ENCODE data around the gene TIMP2.

Gene TIMP2

DNA sequence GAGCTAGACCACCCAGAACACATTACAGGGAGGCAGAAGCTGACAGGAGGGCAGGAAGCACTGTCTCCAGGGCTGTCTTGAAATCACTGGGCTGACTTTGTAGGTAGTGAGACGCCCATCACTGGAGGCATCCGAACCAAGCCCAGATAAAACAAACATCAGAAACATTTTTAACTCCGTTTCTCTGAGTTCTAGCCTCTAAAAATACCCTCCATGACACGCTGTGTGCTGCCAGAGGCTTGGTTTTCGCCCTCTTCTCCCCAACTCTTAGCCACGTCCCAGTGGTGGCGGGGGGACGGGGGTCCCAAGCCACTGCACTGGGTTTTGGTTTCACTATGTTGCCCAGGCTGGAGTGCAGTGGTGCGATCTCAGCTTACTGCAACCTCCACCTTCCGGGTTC, 23.4 kb downstream of the TIMP2 start:
- POLR2A ChIA-PET = no interaction called here
- DNase-seq (ENCODE audit: low read depth, low spot score) = no peak
- TF ChIP-seq, protein P1, sequence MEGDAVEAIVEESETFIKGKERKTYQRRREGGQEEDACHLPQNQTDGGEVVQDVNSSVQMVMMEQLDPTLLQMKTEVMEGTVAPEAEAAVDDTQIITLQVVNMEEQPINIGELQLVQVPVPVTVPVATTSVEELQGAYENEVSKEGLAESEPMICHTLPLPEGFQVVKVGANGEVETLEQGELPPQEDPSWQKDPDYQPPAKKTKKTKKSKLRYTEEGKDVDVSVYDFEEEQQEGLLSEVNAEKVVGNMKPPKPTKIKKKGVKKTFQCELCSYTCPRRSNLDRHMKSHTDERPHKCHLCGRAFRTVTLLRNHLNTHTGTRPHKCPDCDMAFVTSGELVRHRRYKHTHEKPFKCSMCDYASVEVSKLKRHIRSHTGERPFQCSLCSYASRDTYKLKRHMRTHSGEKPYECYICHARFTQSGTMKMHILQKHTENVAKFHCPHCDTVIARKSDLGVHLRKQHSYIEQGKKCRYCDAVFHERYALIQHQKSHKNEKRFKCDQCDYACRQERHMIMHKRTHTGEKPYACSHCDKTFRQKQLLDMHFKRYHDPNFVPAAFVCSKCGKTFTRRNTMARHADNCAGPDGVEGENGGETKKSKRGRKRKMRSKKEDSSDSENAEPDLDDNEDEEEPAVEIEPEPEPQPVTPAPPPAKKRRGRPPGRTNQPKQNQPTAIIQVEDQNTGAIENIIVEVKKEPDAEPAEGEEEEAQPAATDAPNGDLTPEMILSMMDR (IDR thresholded peaks at IDR 0.05; ENCODE audit: insufficient read depth, low read length, missing control alignments) = no peak
- CTCF ChIA-PET = interaction anchor here (0.7 to 1.2 kb wide), 2 partner anchors 15 to 36 kb away, joined by 3 read pairs; no protein-coding TSS in a partner anchor
- no peak overlapping the region for H3K4me3 ChIP-seq (ENCODE audit: low read depth, low read length)

DNA sequence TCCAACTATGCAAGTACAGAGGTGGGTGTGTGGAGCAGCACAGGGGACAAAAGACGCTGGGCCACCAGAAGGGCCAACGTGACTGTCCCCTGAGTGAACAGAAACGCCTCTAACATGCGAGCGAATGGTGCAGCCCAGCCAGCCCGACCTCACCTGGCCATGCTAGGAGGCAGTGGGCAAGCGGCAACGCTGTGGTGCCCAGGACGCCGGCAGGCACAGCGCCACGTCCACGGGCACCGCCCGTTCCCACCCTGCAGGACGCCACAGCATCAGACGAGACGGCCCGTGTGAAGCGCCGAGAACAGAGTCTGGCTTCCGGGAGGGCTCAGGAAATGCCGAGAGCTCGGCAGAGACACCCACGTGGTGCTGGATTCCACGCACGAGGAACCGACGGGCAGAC, 24.4 kb downstream of the TIMP2 start:
- H3K4me3 ChIP-seq (ENCODE audit: low read depth, low read length) = no peak overlapping the region
- DNase-seq (ENCODE audit: low read depth, low spot score) = no peak
- ChIA-PET CTCF (interaction anchor here (1.4 to 1.7 kb wide), 2 partner anchors 22 to 35 kb away, joined by 4 to 8 read pairs; no protein-coding TSS in a partner anchor), POLR2A (no interaction called here)
- TF ChIP-seq, protein P1 (IDR thresholded peaks at IDR 0.05; ENCODE audit: insufficient read depth, low read length, missing control alignments) = no peak

DNA sequence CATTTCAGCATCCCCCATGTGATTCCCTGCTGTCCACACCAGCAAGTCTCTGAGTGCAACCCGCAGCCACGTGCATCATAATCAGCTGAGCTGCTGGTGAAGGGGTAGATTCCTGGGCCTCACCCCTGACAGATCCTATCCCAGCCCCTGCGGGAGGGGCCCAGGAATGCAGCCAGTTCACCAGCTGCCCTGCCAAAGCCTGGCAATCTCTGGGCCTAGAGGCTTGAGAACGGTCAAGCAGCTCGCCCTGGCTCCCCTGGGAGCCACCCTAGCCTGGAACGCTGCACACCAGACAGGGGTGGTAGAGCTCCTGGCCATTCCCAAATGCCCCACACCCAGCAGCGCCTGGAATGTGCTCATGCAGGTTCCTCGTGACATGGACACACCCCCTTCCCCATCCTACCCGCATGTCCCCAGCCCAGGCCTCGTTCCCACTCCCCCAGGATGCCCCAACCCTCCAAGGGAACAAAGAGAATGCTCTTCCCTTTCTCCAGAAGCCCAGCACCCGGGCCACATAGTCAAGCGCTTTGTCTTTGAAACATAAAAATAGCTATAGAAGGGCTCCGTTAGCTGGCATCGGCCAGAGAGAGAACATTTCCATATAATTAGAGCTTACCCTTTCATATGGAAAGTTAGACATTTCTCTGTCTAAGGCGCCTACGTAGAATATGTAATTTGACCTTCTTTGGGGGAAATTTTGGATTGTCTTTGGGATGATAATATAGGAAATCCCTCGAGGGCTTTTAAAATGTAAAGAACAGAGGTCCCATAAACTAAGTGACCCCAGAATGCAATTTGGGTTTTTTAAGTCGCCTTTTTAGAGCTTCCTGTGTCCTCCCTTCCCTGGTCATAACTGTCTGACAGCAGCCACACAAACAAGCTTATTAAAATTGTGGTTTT, 25.6 kb downstream of the TIMP2 start:
- ChIA-PET CTCF (interaction anchor here (1.0 to 1.7 kb wide), 4 partner anchors 23 to 72 kb away, joined by 3 to 8 read pairs (median 4); no protein-coding TSS in a partner anchor), POLR2A (no interaction called here)
- H3K4me3 ChIP-seq (ENCODE audit: low read depth, low read length) = no peak overlapping the region
- TF ChIP-seq, protein P1 (IDR thresholded peaks at IDR 0.05; ENCODE audit: insufficient read depth, low read length, missing control alignments) = no peak
- no peak for DNase-seq (ENCODE audit: low read depth, low spot score)

DNA sequence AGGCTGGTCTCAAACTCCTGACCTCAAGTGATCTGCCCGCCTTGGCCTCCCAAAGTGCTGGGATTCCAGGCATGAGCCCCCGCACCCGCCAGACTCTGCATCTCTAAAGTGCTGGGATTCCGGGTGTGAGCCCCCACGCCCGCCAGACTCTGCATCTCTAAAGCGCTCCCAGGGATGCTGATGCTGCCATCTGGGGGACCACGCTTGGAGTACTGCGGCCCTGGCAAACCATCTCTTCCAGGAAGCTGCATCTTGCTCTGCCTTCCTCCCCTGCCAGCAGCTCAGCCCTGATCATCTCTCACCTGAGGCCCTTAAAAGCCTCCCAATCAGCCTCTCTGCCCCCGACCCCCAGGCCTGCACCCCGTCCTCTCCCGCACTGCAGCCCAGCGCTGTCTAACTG, 26.2 kb downstream of the TIMP2 start:
- no peak overlapping the region for H3K4me3 ChIP-seq (ENCODE audit: low read depth, low read length)
- TF ChIP-seq, protein P1 (IDR thresholded peaks at IDR 0.05; ENCODE audit: insufficient read depth, low read length, missing control alignments) = no peak
- POLR2A ChIA-PET = no interaction called here
- DNase-seq (ENCODE audit: low read depth, low spot score) = no peak
- CTCF ChIA-PET = interaction anchor here (0.5 to 1.7 kb wide), 3 partner anchors 11 to 73 kb away, joined by 3 to 8 read pairs (median 4); no protein-coding TSS in a partner anchor

DNA sequence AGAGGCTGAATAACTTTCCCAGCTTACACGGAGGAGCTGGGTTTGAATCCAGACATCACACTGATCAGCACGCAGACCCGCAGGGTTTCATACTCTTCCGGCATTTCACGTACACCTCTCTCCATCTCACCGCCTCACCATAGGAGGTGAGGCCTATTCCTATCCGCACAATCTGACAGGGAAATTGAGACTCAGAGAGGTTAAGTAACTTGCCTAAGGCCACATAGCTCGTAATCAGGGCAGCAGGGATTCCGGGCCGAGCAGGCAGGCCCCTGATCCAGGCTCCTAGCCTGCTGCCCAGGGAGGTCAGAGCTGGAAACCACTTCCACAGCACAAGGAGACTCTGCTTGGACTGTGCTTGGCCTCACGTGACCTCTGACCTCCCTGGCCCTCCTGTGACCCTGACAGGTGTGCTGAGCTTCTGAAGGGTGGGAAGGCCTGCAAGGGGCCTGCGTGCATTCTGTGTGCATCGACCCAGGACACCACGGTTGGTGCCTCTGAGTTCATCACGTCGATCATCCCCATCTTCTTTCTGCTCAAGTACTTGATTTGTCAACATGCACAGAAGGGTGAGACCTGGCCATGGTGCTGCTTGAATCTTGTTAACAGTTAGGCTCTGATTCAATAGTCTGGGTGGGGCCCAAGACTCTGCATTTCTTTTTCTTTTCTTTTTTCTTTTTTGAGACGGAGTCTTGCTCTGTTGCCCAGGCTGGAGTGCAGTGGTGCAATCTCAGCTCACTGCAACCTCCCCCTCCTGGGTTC, 26.9 kb downstream of the TIMP2 start:
- H3K4me3 ChIP-seq (ENCODE audit: low read depth, low read length) = no peak overlapping the region
- TF ChIP-seq, protein P1 (IDR thresholded peaks at IDR 0.05; ENCODE audit: insufficient read depth, low read length, missing control alignments) = no peak
- ChIA-PET POLR2A (no interaction called here), CTCF (interaction anchor here (0.5 to 1.7 kb wide), 2 partner anchors 12 to 74 kb away, joined by 3 to 4 read pairs; no protein-coding TSS in a partner anchor)
- DNase-seq (ENCODE audit: low read depth, low spot score) = no peak

DNA sequence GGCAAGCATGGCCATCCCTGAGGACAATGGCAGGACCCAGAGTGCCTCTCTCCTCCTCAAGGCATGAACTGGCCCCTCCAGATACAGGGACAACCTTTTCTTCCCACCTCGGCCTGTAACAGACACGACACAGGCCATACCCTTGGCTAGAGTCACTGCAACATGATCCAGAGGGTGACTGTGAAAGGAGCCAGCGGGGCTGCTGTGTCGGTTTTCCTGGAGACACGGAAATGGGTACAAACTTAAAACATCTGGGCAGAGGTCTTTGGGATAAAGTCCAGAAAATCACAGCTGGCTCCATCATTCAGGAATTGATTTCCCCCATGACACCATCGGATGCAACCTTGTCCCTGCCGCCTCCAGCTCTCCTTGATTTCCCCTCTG, 27.5 kb downstream of the TIMP2 start:
- no peak overlapping the region for H3K4me3 ChIP-seq (ENCODE audit: low read depth, low read length)
- TF ChIP-seq, protein P1 (IDR thresholded peaks at IDR 0.05; ENCODE audit: insufficient read depth, low read length, missing control alignments) = no peak
- no peak for DNase-seq (ENCODE audit: low read depth, low spot score)
- ChIA-PET POLR2A (no interaction called here), CTCF (no interaction called here)

All from AG04449 (cell line).